Omental fat pad (tissue), 4 donors: ENCODE measurements around the gene NSUN3. TPM values are rescaled to one million over a fixed set of nuclear protein-coding genes. Genes with fewer than 3 reads are reported as not detected.
"Not testable (repeated sequence)": the region's sequence is repeated elsewhere in the genome, so short reads cannot be mapped to it uniquely, and the experiment has no call there.

Source experiments
- ATAC-seq: fragments of 150-250 bp; one replicate; pipeline ENCODE4 v1.9.1; 2016; ENCODE audit warnings: mild to moderate bottlenecking, moderate library complexity; ENCODE audit not compliant: low FRiP score
- DNase-seq: peaks from one replicate; pipeline ENCODE4 v3.0.0-alpha.2; 2019; ENCODE audit warnings: low spot score
- CTCF ChIP-seq, 3 donors: fragments of 450-650 bp; IDR thresholded peaks; one replicate each; pipeline ENCODE4 v1.5.1; 2016 to 2017; ENCODE audit warnings: antibody characterized with exemption in 3 of 3, mild to moderate bottlenecking in 3 of 3, moderate library complexity in 2 of 3
- total RNA-seq, 4 donors: library from RNA; depleted of rRNA; stranded (reverse); fragments of >200 nt; gene quantifications; one replicate each; pipeline ENCODE4 v1.1.0, GENCODE V29; 2016

Gene NSUN3
- total RNA-seq, 4 donors from 2014 or later, result 5.6 to 10.2 (median 9.1) TPM

- DNase-seq (no peak), ATAC-seq (no peak)
- no peak for TF ChIP-seq CTCF (IDR thresholded peaks at IDR 0.05)
Observed at GRCh38 chr3:94028093-94028837, 34.6 kb upstream of the NSUN3 start, which contains the start of gene STX19. Gene STX19 (minus strand): TSS chr3:94028597. CDS start chr3:94015269, 13,328 bp downstream.

- DNase-seq (no peak), ATAC-seq (no peak)
- TF ChIP-seq CTCF (IDR thresholded peaks at IDR 0.05), result no peak
Observed at GRCh38 chr3:94036909-94037507, 25.9 kb upstream of the NSUN3 start.

- ATAC-seq, result no peak
- TF ChIP-seq CTCF (IDR thresholded peaks at IDR 0.05), result no peak
- DNase-seq, result no peak
Observed at GRCh38 chr3:94043285-94043684, 19.6 kb upstream of the NSUN3 start.

- ATAC-seq, result not testable (repeated sequence)
Observed at GRCh38 chr3:94044100-94044936, 18.5 kb upstream of the NSUN3 start.

GRCh38 chr3:94046533-94046932, 16.3 kb upstream of the NSUN3 start:
- no peak for DNase-seq
- TF ChIP-seq CTCF (IDR thresholded peaks at IDR 0.05), result no peak
- no peak for ATAC-seq

More at GRCh38 chr3:94044100-94044936, 18.5 kb upstream of the NSUN3 start:
- DNase-seq, result not testable (repeated sequence)

GRCh38 chr3:94049267-94049666, 13.6 kb upstream of the NSUN3 start:
- no peak for TF ChIP-seq CTCF (IDR thresholded peaks at IDR 0.05)
- no peak for ATAC-seq
- DNase-seq, result no peak

- no peak for TF ChIP-seq CTCF (IDR thresholded peaks at IDR 0.05)
- DNase-seq (no peak), ATAC-seq (no peak)
Observed at GRCh38 chr3:94050546-94050945, 12.3 kb upstream of the NSUN3 start.
